HEK293T (cell line): ENCODE data around the gene FPGS.
"Not testable (repeated sequence)": the region's sequence is repeated elsewhere in the genome, so short reads cannot be mapped to it uniquely, and the experiment has no call there.

Experiments used
- CTCF ChIA-PET: fragments of 350-600 bp; formaldehyde crosslinking; extraction: SDS; loops from one replicate; lab custom pipeline; 2021; ENCODE audit warnings: antibody characterized with exemption, inconsistent platforms; lab: Yijun Ruan, JAX
- POLR2A ChIA-PET: fragments of 350-600 bp; formaldehyde crosslinking; extraction: SDS; loops from one replicate; lab custom pipeline; 2020; ENCODE audit warnings: antibody characterized with exemption, inconsistent platforms; lab: Yijun Ruan, JAX
- DNase-seq: peaks from one replicate; pipeline ENCODE4 v3.0.0; 2012; ENCODE audit warnings: mixed read lengths; ENCODE audit errors: extremely low spot score
- ARNT ChIP-seq: fragments of 450-650 bp; IDR thresholded peaks from 2 replicates; pipeline ENCODE4 v1.6.1; 2017; ENCODE audit warnings: mild to moderate bottlenecking
- BHLHE40 ChIP-seq: fragments of 450-650 bp; IDR thresholded peaks from 2 replicates; pipeline ENCODE4 v1.6.1; 2016; ENCODE audit warnings: mild to moderate bottlenecking, moderate library complexity, borderline replicate concordance
- CTBP1 ChIP-seq: fragments of 450-650 bp; IDR thresholded peaks from 2 replicates; pipeline ENCODE4 v1.6.1; 2016; ENCODE audit warnings: borderline replicate concordance
- ELF4 ChIP-seq: fragments of 450-650 bp; IDR thresholded peaks from 2 replicates; pipeline ENCODE4 v1.6.1; 2017; ENCODE audit warnings: antibody characterized with exemption
- FOXA1 ChIP-seq: fragments of 450-650 bp; IDR thresholded peaks from 2 replicates; pipeline ENCODE4 v1.6.1; 2016; ENCODE audit warnings: mild to moderate bottlenecking
- FOXK2 ChIP-seq: fragments of 450-650 bp; IDR thresholded peaks from 2 replicates; pipeline ENCODE4 v1.6.1; 2016; ENCODE audit warnings: mild to moderate bottlenecking
- FOXM1 ChIP-seq: fragments of 450-650 bp; IDR thresholded peaks from 2 replicates; pipeline ENCODE4 v1.6.1; 2017; ENCODE audit warnings: mild to moderate bottlenecking, borderline replicate concordance
- HDGF ChIP-seq: fragments of 450-650 bp; IDR thresholded peaks from 2 replicates; pipeline ENCODE4 v1.6.1; 2017; ENCODE audit warnings: antibody characterized with exemption, borderline replicate concordance
- L3MBTL2 ChIP-seq: fragments of 450-650 bp; conservative IDR thresholded peaks from 2 replicates; pipeline ENCODE4 v1.6.1; 2016; ENCODE audit warnings: mild to moderate bottlenecking
- LEF1 ChIP-seq: fragments of 450-650 bp; IDR thresholded peaks from 2 replicates; pipeline ENCODE4 v1.6.1; 2017; ENCODE audit warnings: mild to moderate bottlenecking, borderline replicate concordance
- NFRKB ChIP-seq: fragments of 450-650 bp; IDR thresholded peaks from 2 replicates; pipeline ENCODE4 v1.6.1; 2016; ENCODE audit warnings: mild to moderate bottlenecking, moderate library complexity
- SP1 ChIP-seq: fragments of 450-650 bp; IDR thresholded peaks from 2 replicates; pipeline ENCODE4 v1.6.1; 2017
- SUZ12 ChIP-seq: fragments of 450-650 bp; IDR thresholded peaks from 2 replicates; pipeline ENCODE4 v1.6.1; 2016; ENCODE audit warnings: mild to moderate bottlenecking
- TARDBP ChIP-seq: fragments of 450-650 bp; IDR thresholded peaks from 2 replicates; pipeline ENCODE4 v1.6.1; 2016
- ZNF384 ChIP-seq: fragments of 450-650 bp; IDR thresholded peaks from 2 replicates; pipeline ENCODE4 v1.6.1; 2016
- TF ChIP-seq, protein P1 (sequence below): fragments of 450-650 bp; IDR thresholded peaks from 2 replicates; pipeline ENCODE4 v1.6.1; 2016

The FPGS gene

DNA sequence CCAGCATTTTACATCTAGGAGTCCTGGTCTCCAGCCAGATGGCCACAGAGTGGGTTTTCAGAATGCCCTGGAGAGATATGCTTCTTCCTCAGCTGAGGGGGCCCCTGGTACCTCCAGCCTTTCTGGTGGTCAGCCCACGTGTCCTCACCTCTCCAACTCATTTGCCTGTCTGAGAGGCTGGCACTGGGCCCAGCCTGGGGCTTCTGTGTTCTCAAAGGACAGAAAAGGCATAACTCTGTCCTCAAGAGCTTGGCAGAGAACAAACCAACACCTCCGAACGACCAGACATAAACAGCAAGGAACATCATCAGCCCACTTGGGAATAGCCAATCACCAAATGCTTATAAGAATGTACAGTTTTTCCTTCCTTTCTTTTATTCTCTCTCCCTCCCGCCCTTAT lies 34.7 kb downstream of the FPGS start:
- POLR2A ChIA-PET, result no interaction called here
- CTCF ChIA-PET, result no interaction called here
- TF ChIP-seq HDGF, result no peak
- TF ChIP-seq FOXM1, result no peak
- TF ChIP-seq FOXA1, result no peak
- no peak for TF ChIP-seq L3MBTL2
- no peak for TF ChIP-seq SUZ12
- TF ChIP-seq BHLHE40, result no peak
- no peak for TF ChIP-seq FOXK2
- no peak for TF ChIP-seq NFRKB
- no peak for TF ChIP-seq SP1
- TF ChIP-seq, protein P1, sequence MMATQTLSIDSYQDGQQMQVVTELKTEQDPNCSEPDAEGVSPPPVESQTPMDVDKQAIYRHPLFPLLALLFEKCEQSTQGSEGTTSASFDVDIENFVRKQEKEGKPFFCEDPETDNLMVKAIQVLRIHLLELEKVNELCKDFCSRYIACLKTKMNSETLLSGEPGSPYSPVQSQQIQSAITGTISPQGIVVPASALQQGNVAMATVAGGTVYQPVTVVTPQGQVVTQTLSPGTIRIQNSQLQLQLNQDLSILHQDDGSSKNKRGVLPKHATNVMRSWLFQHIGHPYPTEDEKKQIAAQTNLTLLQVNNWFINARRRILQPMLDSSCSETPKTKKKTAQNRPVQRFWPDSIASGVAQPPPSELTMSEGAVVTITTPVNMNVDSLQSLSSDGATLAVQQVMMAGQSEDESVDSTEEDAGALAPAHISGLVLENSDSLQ, result no peak
- TF ChIP-seq ZNF384, result no peak
- DNase-seq, result no peak

DNA sequence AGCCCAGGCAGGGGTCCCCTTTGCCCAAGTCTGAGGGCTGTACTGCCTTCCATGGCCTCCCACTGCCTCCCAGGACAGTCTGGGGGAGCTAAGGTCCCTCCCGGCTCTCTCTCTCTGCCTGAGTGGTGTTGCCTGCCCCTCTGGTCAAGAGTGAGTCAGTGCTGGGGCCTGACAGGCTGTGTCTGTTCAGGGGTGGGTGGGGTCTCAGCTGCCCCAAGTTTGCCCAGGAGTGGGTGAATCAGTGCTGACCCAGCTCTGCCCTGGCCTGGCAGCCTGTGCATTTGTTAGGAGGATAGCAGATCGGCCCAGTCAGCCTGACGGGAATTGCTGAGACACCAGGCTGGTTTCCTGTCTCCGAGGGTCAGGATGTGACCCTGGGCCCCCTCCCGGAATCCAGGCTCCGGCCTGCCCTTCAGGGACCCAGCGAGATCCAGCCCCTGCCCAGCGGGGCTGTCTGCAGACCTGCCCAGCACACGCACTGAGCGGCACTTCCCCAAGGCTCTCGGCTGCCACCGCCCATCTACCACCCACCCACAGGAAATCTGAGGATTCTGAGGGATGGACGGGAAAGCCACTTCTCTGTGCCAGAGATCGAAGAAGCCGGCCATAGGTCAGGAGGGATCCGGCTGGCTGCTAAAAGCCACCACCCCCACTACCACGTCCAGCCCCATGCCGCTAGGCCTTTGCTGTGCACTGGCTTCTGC lies 35.8 kb downstream of the FPGS start:
- POLR2A ChIA-PET, result no interaction called here
- CTCF ChIA-PET, result no interaction called here
- DNase-seq, result no peak
- no peak for TF ChIP-seq SP1
- no peak for TF ChIP-seq FOXA1
- TF ChIP-seq ZNF384, result no peak
- TF ChIP-seq, protein P1, result no peak
- no peak for TF ChIP-seq TARDBP
- no peak for TF ChIP-seq L3MBTL2
- TF ChIP-seq CTBP1, result no peak
- no peak for TF ChIP-seq HDGF
- no peak for TF ChIP-seq FOXK2
- no peak for TF ChIP-seq ELF4
- no peak for TF ChIP-seq LEF1
- TF ChIP-seq NFRKB, result no peak
- TF ChIP-seq SUZ12, result no peak
- TF ChIP-seq FOXM1, result no peak

DNA sequence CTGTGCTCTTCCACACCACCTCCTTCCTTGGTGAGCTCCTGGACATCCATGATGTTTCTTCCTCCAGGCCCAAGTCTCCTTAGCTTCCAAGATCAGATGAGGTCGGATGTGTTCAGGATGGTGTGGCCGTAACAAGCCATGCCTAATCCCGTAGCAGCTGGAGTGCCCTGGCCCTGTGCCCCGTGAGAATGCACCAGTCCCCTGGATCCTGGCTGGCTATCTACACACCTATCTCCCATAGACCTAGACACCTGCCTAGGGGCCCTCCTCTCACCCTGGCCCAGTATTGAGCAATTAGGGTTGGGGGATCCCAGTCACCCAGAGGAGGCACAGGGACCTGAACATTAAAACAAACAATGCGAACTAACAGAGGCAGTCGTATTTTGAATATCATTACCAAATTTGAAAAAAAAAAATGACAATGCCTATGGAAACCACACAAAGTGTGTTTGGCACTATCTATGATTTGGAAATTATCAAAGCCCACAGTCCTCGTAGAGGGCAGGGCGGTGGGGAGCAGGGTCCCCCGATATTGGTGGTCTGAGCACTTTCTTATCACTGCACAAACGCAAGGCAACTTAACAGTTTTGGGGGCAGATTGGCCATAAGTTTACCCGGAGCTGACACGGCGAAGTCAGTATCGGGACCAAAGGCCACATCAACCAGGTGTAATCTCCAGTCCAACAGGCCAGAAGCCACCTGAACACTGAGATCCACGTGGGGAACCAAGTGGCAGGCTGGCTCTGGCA lies 38.6 kb downstream of the FPGS start:
- CTCF ChIA-PET, result no interaction called here
- POLR2A ChIA-PET, result interaction anchor here (1.1 kb wide), 1 partner anchor 126 kb away, joined by 3 read pairs; no protein-coding TSS in a partner anchor
- no peak for DNase-seq
- TF ChIP-seq FOXA1, result no peak
- TF ChIP-seq BHLHE40, result no peak
- TF ChIP-seq TARDBP, result no peak
- no peak for TF ChIP-seq NFRKB
- no peak for TF ChIP-seq LEF1
- TF ChIP-seq SUZ12, result no peak
- TF ChIP-seq ZNF384, result no peak
- no peak for TF ChIP-seq ELF4
- TF ChIP-seq FOXM1, result no peak
- TF ChIP-seq ARNT, result no peak
- TF ChIP-seq, protein P1, result no peak
- no peak for TF ChIP-seq CTBP1
- no peak for TF ChIP-seq SP1
- TF ChIP-seq FOXK2, result no peak
- no peak for TF ChIP-seq HDGF
- TF ChIP-seq L3MBTL2, result no peak

DNA sequence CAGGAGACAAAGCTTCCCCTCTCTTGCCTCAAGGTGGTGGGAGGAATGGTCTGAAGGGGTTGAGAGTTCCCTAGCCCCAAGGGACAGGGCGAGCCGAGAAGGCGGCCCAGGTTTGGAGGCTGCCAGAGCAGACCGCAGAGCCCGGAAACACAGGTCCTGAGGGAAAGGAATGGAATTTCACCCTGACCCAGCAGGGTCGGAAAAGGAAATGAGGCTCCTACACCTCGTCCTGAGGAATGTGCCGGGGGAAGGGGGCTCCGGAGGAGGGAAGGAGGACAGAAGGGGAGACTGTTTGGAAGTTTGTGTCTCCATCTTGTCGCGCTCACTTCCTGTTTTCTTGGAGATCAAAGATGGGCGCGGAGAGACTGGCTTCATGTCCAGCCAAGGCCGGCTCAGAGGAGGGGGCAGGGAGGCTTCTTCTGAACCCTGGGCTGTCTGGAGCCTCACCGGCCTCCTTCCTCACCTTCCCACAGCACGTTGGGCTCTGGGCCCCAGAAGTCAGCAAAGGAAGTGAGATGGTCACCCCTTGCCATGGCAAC lies 42.2 kb downstream of the FPGS start:
- ChIA-PET CTCF (interaction anchor here (1.2 kb wide), 1 partner anchor 110 kb away, joined by 3 read pairs; the partner anchor contains the start of gene TOR2A), POLR2A (no interaction called here)
- TF ChIP-seq ELF4, result no peak
- no peak for TF ChIP-seq ZNF384
- no peak for TF ChIP-seq BHLHE40
- DNase-seq, result no peak

DNA sequence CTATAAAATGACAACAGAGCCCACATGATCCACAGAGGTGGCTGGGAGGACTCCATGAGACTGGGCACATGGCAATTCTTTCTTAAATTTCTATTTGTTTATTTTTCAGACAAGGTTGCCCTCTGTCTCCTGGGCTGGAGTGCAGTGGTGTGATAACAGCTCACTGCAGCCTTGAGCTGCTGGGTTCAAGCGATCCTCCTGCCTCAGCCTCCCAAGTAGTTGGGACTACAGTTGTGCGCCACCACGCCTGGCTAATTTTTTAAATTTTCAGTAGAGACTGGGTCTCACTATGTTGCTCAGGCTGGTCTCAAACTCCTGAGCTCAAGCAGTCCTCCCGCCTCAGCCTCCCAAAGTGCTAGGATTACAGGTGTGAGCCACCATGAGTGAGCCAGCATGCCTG lies 42.9 kb downstream of the FPGS start:
- DNase-seq, CTCF ChIA-PET, POLR2A ChIA-PET: not testable (repeated sequence)

DNA sequence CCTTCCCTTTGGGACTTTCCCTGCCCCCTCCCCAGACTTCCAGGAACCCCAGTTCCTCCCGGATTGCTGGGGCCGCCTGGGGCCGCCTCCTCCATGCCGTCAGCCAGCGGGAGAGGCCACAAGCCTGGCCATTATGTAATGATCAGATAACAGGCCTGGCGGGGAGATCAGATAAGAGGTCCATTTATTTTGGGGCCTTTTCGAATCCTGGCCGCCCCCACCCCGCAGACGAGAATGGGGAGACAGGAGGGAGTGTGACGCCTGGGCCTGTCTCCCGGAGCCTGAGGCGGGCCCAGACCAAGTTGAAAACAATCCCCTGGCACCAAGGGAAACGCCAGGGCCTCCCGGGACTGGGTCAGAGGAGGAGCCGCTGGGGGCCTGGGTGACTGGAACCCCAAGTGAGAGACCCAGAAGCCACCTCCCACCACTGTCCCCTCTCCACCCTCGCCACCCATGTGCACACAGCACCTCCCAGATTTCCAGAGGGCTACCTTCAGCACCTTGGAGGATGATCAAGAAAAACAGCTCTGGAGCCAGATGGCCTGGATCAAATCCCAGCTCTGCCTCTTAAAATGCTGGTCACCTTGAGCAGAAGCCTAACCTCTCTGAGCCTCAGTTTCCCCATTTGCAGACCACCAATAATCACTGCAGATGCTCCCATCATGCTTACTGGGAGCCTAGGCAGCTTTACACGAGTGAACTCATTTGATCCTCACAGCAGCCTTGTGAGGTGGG lies 43.9 kb downstream of the FPGS start:
- TF ChIP-seq HDGF (no peak), TARDBP (no peak), ELF4 (no peak), BHLHE40 (no peak), L3MBTL2 (no peak), LEF1 (no peak), ZNF384 (no peak), FOXK2 (no peak), FOXM1 (no peak), FOXA1 (no peak), SP1 (no peak), ARNT (no peak), CTBP1 (no peak), NFRKB (no peak)
- ChIA-PET POLR2A (no interaction called here), CTCF (no interaction called here)
- DNase-seq, result no peak
